ENCODE data around the gene PCDH20.

GRCh38 chr13:61408571-61408970, 7.1 kb downstream of the PCDH20 start:
- TF ChIP-seq CTCF (IDR thresholded peaks at IDR 0.05) (no peak), POLR2A (IDR thresholded peaks at IDR 0.05) (no peak)
